GM12892 (cell line): Measurements from ENCODE around the gene KCNMB1.

ENCODE experiments used
- POLR2A ChIP-seq: IDR thresholded peaks from 2 replicates; pipeline ENCODE4 v1.6.1; 2011; ENCODE audit warnings: low read depth, low read length, control low read depth
- TAF1 ChIP-seq: IDR thresholded peaks from 2 replicates; pipeline ENCODE4 v1.6.1; 2011; ENCODE audit warnings: low read depth, mild to moderate bottlenecking, control low read depth, low read length, borderline replicate concordance

DNA sequence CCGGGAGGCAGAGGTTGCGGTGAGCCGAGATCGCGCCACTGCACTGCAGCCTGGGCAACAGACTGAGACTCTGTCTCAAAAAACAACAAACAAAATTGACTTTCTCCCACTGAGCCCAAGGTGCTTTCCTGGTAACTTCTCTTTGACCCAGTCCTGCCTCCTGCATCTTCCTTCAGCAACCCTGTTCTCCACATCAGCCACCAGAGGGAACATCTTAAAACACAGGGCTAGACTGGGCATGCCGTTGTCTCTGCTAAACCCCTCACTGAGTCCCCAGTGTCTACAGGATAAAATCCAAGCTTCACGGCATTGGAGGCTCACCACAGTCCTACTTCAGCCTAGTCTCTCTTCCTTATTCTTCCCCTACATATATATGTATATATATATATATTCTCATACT is 39.8 kb upstream of the KCNMB1 start:
- TF ChIP-seq POLR2A (no peak), TAF1 (no peak)
